HepG2 (cell line): Measurements from ENCODE around the gene IGIP.

Experiments used
- PHF8 ChIP-seq: sonication (generic); formaldehyde crosslinking; IDR thresholded peaks from 2 replicates; pipeline ENCODE4 v1.5.0; 2020; ENCODE audit warnings: missing genetic modification reagents
- TAF1 ChIP-seq: sonication (generic); formaldehyde crosslinking; IDR thresholded peaks from 2 replicates; pipeline ENCODE4 v1.4.0; 2020; ENCODE audit warnings: missing genetic modification reagents
- USF2 ChIP-seq, 2 experiments: sonication (generic) in 1 of 2; formaldehyde crosslinking in 1 of 2; IDR thresholded peaks; 2 replicates each; pipeline versions ENCODE4 v1.5.1 to v1.6.1; 2011 to 2020; ENCODE audit warnings: borderline replicate concordance in 1 of 2, low read depth in 1 of 2, low read length in 1 of 2, mild to moderate bottlenecking in 1 of 2, missing genetic modification reagents in 1 of 2, moderate library complexity in 1 of 2
- ZNF546 ChIP-seq: sonication (generic); formaldehyde crosslinking; conservative IDR thresholded peaks from 2 replicates; pipeline ENCODE4 v1.8.1; 2023; ENCODE audit warnings: mild to moderate bottlenecking, missing genetic modification reagents
- TF ChIP-seq, protein P1 (sequence below): sonication (generic); formaldehyde crosslinking; IDR thresholded peaks from 2 replicates; pipeline ENCODE4 v1.4.0; 2020; ENCODE audit warnings: missing genetic modification reagents
- TF ChIP-seq, protein P2 (sequence below): sonication (generic); formaldehyde crosslinking; IDR thresholded peaks from 2 replicates; pipeline ENCODE4 v1.4.0; 2020; ENCODE audit warnings: mild to moderate bottlenecking, missing genetic modification reagents
- TF ChIP-seq, protein P3 (sequence below): sonication (generic); formaldehyde crosslinking; IDR thresholded peaks from 2 replicates; pipeline ENCODE4 v1.5.0; 2020; ENCODE audit warnings: mild to moderate bottlenecking, missing genetic modification reagents, moderate library complexity
- TF ChIP-seq, protein P4 (sequence below): sonication (generic); formaldehyde crosslinking; IDR thresholded peaks from 2 replicates; pipeline ENCODE4 v1.8.0; 2022; ENCODE audit warnings: mild to moderate bottlenecking, missing genetic modification reagents, borderline replicate concordance
- TF ChIP-seq, protein P5 (sequence below): sonication (generic); formaldehyde crosslinking; IDR thresholded peaks from 2 replicates; pipeline ENCODE4 v1.8.1; 2023; ENCODE audit warnings: missing genetic modification reagents, inconsistent platforms, borderline replicate concordance

- no peak for TF ChIP-seq TAF1
- TF ChIP-seq, protein P1, sequence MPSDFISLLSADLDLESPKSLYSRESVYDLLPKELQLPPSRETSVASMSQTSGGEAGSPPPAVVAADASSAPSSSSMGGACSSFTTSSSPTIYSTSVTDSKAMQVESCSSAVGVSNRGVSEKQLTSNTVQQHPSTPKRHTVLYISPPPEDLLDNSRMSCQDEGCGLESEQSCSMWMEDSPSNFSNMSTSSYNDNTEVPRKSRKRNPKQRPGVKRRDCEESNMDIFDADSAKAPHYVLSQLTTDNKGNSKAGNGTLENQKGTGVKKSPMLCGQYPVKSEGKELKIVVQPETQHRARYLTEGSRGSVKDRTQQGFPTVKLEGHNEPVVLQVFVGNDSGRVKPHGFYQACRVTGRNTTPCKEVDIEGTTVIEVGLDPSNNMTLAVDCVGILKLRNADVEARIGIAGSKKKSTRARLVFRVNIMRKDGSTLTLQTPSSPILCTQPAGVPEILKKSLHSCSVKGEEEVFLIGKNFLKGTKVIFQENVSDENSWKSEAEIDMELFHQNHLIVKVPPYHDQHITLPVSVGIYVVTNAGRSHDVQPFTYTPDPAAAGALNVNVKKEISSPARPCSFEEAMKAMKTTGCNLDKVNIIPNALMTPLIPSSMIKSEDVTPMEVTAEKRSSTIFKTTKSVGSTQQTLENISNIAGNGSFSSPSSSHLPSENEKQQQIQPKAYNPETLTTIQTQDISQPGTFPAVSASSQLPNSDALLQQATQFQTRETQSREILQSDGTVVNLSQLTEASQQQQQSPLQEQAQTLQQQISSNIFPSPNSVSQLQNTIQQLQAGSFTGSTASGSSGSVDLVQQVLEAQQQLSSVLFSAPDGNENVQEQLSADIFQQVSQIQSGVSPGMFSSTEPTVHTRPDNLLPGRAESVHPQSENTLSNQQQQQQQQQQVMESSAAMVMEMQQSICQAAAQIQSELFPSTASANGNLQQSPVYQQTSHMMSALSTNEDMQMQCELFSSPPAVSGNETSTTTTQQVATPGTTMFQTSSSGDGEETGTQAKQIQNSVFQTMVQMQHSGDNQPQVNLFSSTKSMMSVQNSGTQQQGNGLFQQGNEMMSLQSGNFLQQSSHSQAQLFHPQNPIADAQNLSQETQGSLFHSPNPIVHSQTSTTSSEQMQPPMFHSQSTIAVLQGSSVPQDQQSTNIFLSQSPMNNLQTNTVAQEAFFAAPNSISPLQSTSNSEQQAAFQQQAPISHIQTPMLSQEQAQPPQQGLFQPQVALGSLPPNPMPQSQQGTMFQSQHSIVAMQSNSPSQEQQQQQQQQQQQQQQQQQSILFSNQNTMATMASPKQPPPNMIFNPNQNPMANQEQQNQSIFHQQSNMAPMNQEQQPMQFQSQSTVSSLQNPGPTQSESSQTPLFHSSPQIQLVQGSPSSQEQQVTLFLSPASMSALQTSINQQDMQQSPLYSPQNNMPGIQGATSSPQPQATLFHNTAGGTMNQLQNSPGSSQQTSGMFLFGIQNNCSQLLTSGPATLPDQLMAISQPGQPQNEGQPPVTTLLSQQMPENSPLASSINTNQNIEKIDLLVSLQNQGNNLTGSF (CRISPR knock-in tag) = no peak
- TF ChIP-seq, protein P2, sequence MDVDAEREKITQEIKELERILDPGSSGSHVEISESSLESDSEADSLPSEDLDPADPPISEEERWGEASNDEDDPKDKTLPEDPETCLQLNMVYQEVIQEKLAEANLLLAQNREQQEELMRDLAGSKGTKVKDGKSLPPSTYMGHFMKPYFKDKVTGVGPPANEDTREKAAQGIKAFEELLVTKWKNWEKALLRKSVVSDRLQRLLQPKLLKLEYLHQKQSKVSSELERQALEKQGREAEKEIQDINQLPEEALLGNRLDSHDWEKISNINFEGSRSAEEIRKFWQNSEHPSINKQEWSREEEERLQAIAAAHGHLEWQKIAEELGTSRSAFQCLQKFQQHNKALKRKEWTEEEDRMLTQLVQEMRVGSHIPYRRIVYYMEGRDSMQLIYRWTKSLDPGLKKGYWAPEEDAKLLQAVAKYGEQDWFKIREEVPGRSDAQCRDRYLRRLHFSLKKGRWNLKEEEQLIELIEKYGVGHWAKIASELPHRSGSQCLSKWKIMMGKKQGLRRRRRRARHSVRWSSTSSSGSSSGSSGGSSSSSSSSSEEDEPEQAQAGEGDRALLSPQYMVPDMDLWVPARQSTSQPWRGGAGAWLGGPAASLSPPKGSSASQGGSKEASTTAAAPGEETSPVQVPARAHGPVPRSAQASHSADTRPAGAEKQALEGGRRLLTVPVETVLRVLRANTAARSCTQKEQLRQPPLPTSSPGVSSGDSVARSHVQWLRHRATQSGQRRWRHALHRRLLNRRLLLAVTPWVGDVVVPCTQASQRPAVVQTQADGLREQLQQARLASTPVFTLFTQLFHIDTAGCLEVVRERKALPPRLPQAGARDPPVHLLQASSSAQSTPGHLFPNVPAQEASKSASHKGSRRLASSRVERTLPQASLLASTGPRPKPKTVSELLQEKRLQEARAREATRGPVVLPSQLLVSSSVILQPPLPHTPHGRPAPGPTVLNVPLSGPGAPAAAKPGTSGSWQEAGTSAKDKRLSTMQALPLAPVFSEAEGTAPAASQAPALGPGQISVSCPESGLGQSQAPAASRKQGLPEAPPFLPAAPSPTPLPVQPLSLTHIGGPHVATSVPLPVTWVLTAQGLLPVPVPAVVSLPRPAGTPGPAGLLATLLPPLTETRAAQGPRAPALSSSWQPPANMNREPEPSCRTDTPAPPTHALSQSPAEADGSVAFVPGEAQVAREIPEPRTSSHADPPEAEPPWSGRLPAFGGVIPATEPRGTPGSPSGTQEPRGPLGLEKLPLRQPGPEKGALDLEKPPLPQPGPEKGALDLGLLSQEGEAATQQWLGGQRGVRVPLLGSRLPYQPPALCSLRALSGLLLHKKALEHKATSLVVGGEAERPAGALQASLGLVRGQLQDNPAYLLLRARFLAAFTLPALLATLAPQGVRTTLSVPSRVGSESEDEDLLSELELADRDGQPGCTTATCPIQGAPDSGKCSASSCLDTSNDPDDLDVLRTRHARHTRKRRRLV (CRISPR knock-in tag) = no peak
- TF ChIP-seq ZNF546 = no peak
- no peak for TF ChIP-seq USF2 (IDR thresholded peaks at IDR 0.05; ENCODE audit: low read depth, low read length)
- no peak for TF ChIP-seq USF2 (CRISPR knock-in tag; IDR thresholded peaks at IDR 0.05; ENCODE audit: borderline replicate concordance)
- TF ChIP-seq, protein P3, sequence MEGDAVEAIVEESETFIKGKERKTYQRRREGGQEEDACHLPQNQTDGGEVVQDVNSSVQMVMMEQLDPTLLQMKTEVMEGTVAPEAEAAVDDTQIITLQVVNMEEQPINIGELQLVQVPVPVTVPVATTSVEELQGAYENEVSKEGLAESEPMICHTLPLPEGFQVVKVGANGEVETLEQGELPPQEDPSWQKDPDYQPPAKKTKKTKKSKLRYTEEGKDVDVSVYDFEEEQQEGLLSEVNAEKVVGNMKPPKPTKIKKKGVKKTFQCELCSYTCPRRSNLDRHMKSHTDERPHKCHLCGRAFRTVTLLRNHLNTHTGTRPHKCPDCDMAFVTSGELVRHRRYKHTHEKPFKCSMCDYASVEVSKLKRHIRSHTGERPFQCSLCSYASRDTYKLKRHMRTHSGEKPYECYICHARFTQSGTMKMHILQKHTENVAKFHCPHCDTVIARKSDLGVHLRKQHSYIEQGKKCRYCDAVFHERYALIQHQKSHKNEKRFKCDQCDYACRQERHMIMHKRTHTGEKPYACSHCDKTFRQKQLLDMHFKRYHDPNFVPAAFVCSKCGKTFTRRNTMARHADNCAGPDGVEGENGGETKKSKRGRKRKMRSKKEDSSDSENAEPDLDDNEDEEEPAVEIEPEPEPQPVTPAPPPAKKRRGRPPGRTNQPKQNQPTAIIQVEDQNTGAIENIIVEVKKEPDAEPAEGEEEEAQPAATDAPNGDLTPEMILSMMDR = no peak
- TF ChIP-seq, protein P4, sequence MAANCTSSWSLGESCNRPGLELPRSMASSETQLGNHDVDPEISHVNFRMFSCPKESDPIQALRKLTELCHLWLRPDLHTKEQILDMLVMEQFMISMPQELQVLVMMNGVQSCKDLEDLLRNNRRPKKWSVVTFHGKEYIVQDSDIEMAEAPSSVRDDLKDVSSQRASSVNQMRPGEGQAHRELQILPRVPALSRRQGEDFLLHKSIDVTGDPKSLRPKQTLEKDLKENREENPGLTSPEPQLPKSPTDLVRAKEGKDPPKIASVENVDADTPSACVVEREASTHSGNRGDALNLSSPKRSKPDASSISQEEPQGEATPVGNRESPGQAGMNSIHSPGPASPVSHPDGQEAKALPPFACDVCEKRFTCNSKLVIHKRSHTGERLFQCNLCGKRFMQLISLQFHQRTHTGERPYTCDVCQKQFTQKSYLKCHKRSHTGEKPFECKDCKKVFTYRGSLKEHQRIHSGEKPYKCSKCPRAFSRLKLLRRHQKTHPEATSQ = no peak
- no peak for TF ChIP-seq PHF8 (CRISPR knock-in tag)
- TF ChIP-seq, protein P5, sequence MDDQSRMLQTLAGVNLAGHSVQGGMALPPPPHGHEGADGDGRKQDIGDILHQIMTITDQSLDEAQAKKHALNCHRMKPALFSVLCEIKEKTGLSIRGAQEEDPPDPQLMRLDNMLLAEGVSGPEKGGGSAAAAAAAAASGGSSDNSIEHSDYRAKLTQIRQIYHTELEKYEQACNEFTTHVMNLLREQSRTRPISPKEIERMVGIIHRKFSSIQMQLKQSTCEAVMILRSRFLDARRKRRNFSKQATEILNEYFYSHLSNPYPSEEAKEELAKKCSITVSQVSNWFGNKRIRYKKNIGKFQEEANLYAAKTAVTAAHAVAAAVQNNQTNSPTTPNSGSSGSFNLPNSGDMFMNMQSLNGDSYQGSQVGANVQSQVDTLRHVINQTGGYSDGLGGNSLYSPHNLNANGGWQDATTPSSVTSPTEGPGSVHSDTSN (CRISPR knock-in tag) = no peak
Observed at GRCh38 chr5:140090251-140090650, 35.5 kb upstream of the IGIP start.
